WTC11 (cell line): ENCODE data around the gene PTPRK.

ENCODE experiments used
- CTCF ChIP-seq: fragments of 200-600 bp; IDR thresholded peaks from 2 replicates; pipeline ENCODE4 v1.8.0; 2022; ENCODE audit warnings: antibody characterized with exemption
- SP1 ChIP-seq: sonication (generic); formaldehyde crosslinking; conservative IDR thresholded peaks from 2 replicates; pipeline ENCODE4 v1.8.1; 2022; ENCODE audit warnings: missing genetic modification reagents
- TEAD4 ChIP-seq: sonication (generic); formaldehyde crosslinking; IDR thresholded peaks from 2 replicates; pipeline ENCODE4 v1.8.0; 2022; ENCODE audit warnings: mild to moderate bottlenecking, missing genetic modification reagents
- ZNF263 ChIP-seq: sonication (generic); formaldehyde crosslinking; IDR thresholded peaks from 2 replicates; pipeline ENCODE4 v1.8.1; 2022; ENCODE audit warnings: low read depth, mild to moderate bottlenecking, moderate library complexity, missing genetic modification reagents

GRCh38 chr6:128295670-128296069 lies 224.7 kb downstream of the PTPRK start:
- no peak for TF ChIP-seq CTCF
- TF ChIP-seq ZNF263 (CRISPR knock-in tag): no peak
- TF ChIP-seq SP1: no peak
- TF ChIP-seq TEAD4 (CRISPR knock-in tag): no peak
